Stomach (tissue), 4 donors: Measurements from ENCODE around the gene MRPS30.

Source experiments
- CTCF ChIP-seq, 7 experiments: fragments of 450-650 bp in 4 of 7; fragments of 200-600 bp in 3 of 7; sonication (generic) in 3 of 7; IDR thresholded peaks; one replicate each; pipeline ENCODE4 v1.5.1; 2016 to 2019; ENCODE audit warnings: antibody characterized with exemption in 7 of 7, control low read depth in 2 of 7, mild to moderate bottlenecking in 1 of 7
- POLR2A ChIP-seq, 4 donors: fragments of 450-650 bp; IDR thresholded peaks; one replicate each; pipeline ENCODE4 v1.6.1; 2016; ENCODE audit warnings: antibody characterized with exemption in 4 of 4, control low read depth in 2 of 4, mild to moderate bottlenecking in 1 of 4, moderate library complexity in 1 of 4
- POLR2AphosphoS5 ChIP-seq, 3 donors: sonication (generic); formaldehyde crosslinking; IDR thresholded peaks; one replicate each; pipeline ENCODE4 v1.6.1; 2016; ENCODE audit warnings: antibody characterized with exemption in 3 of 3

DNA sequence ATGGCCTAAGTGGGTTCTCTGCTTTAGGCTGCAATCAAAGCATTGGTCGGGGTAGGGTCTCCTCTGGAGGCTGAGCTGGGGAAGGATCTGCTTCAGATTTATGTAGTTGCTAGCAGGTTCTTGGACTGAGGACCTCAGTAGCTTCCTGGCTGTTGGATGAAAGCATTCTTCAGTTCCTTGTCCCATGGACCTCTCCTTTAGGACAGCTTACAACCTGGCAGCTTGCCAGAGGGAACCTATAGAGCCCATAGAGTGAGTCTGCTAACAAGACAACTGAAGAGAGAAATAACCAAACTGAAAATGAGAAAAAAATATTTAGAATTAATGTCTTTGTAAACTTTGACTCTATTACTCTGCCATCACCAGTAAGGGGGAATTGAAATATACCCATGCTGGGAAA is 12.4 kb downstream of the MRPS30 start:
- no peak for TF ChIP-seq CTCF (IDR thresholded peaks at IDR 0.05)
- TF ChIP-seq POLR2A (IDR thresholded peaks at IDR 0.05) = no peak
- TF ChIP-seq POLR2AphosphoS5 (IDR thresholded peaks at IDR 0.05) = no peak
